ENCODE results near the gene GGN. TPM values are rescaled to one million over a fixed set of nuclear protein-coding genes. Genes with fewer than 3 reads are reported as not detected.
A peak's percentile ranks its signal among the peaks of the same experiment; 100 is the strongest.

The GGN gene
- total RNA-seq, 2 experiments from 2014 or later = 0.41 to 1.2 TPM

DNA sequence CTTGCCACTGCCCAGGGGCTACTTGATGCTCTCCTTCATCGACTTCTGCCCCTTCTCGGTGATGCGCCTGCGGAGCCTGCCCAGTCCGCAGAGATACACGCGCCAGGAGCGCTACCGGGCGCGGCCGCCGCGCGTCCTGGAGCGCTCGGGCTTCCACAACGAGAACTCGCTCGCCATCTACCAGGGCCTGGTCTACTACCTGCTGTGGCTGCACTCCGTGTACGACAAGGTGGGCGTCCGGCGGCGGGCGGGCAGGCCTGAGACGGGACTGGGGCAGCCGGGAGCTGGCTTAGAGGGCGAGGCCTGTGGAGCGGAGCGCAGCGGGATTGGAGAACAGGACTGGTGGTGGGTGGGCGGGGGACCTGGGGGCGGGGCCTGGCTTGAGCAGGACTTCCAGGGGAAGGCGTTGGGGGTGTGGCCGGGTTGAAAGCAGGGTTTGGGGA is 26.2 kb downstream of the GGN start:
- no peaks in the 10 kb centered on the region for H3K9me3 Mint-ChIP-seq
- DNase-seq = peak; percentile 85
- H3K4me3 Mint-ChIP-seq = peak overlapping the region; percentile 82
- POLR2A ChIA-PET = interaction anchor here (0.9 to 2.1 kb wide), 4 partner anchors 13 to 126 kb away, joined by 3 to 8 read pairs (median 4); partner anchors contain the start of genes GGN and PSMD8
- no peaks in the 10 kb centered on the region for H3K36me3 Mint-ChIP-seq
- CTCF ChIA-PET = interaction anchor here (1.2 to 1.9 kb wide), 3 partner anchors 13 to 118 kb away, joined by 4 to 8 read pairs (median 5); partner anchors contain the start of genes CATSPERG and PSMD8
- peaks cover 8% of the 10 kb centered on the region for H3K4me1 Mint-ChIP-seq (ENCODE audit: low read depth)
- peaks cover 12% of the 10 kb centered on the region for H3K27me3 Mint-ChIP-seq
- no peak overlapping the region for H3K27ac Mint-ChIP-seq
- intact Hi-C loops (cut with micrococcal nuclease) = loop anchor here (1.0 kb wide), 1 partner anchor 25 kb away; no protein-coding TSS in a partner anchor

- H3K27me3 Mint-ChIP-seq = peaks cover 12% of the 10 kb centered on the region
These were observed 26.8 kb downstream of the GGN start for GRCh38 chr19:38360839-38361631.

DNA sequence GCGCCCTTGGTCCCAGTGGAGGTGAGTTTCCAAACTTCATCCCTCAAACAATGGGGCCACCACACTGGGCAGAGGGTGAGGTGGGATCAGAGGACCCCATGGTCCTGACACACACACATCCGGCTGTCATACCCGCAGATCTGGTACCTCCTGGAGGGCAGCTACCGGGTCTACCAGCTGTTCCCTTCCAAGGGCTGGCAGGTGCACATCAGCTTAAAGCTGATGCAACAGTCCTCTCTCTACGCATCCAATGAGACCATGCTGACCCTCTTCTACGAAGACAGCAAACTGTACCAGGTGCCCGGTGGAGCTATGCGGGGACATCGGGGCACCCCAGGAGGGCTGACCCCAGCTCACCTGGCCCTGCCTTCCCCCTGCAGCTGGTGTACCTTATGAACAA is 27.5 kb downstream of the GGN start:
- CTCF ChIA-PET = interaction anchor here (0.9 to 1.3 kb wide), 2 partner anchors 14 to 24 kb away, joined by 3 read pairs; partner anchors contain the start of genes CATSPERG and PSMD8
- POLR2A ChIA-PET = interaction anchor here (2.1 to 2.3 kb wide), 2 partner anchors 14 to 27 kb away, joined by 8 read pairs; partner anchors contain the start of genes GGN and PSMD8
- intact Hi-C loops (cut with micrococcal nuclease) = no loop called here
- H3K36me3 Mint-ChIP-seq = no peaks in the 10 kb centered on the region
- peaks cover 8% of the 10 kb centered on the region for H3K4me1 Mint-ChIP-seq (ENCODE audit: low read depth)
- no peak overlapping the region for H3K4me3 Mint-ChIP-seq
- H3K27me3 Mint-ChIP-seq = peaks cover 12% of the 10 kb centered on the region
- no peaks in the 10 kb centered on the region for H3K9me3 Mint-ChIP-seq
- no peak overlapping the region for H3K27ac Mint-ChIP-seq
- DNase-seq = no peak

More at GRCh38 chr19:38360839-38361631, 26.8 kb downstream of the GGN start:
- Mint-ChIP-seq H3K4me3 (peak overlapping the region; percentile 82), H3K4me1 (ENCODE audit: low read depth) (peaks cover 8% of the 10 kb centered on the region), H3K9me3 (no peaks in the 10 kb centered on the region), H3K36me3 (no peaks in the 10 kb centered on the region), H3K27ac (no peak overlapping the region)
- POLR2A ChIA-PET = interaction anchor here (0.9 to 2.3 kb wide), 3 partner anchors 13 to 126 kb away, joined by 3 to 8 read pairs (median 8); partner anchors contain the start of genes GGN and PSMD8
- intact Hi-C loops (cut with micrococcal nuclease) = no loop called here
- DNase-seq = no peak
- CTCF ChIA-PET = interaction anchor here (0.9 to 1.9 kb wide), 4 partner anchors 13 to 118 kb away, joined by 3 to 5 read pairs (median 4); partner anchors contain the start of genes CATSPERG and PSMD8

DNA sequence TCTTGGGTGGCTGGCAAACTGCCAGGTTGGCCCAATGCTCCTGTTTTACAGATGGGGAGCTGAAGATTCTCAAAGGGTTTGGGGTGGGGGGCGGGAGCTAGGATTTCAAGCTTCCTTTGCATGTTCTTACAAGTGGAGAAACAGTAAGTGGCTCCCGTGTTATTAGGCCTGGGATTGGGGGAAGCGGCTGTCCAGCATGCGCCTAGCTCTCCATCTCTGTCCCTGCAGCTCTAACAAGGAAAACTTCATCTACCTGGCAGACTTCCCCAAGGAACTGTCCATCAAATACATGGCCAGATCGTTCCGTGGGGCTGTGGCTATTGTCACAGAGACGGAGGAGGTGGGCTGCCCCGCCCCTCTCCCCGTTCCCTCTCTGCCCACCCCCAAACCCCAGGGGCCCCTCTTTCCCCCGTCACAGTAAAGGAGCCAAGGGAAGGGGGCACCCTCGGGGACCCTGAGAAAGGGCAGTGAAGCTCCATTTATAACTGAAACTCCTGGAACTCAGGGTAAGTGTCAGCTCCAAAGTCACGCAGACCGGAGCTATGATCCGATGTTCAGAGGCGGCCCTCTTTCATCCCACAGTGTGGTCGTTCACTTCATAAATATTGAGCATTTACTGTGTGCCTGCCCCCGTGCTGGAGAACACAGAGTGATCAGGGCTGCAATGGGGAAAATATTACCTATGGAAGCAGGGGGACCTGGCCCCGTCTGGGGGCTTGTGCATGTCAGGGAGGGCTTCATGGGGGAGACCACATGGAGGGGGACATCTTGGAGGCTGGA is 28.4 kb downstream of the GGN start:
- no peak overlapping the region for H3K4me3 Mint-ChIP-seq
- intact Hi-C loops (cut with micrococcal nuclease) = no loop called here
- CTCF ChIA-PET = interaction anchor here (0.7 to 0.8 kb wide), 2 partner anchors 15 to 217 kb away, joined by 3 to 4 read pairs; partner anchors contain the start of gene PSMD8

DNA sequence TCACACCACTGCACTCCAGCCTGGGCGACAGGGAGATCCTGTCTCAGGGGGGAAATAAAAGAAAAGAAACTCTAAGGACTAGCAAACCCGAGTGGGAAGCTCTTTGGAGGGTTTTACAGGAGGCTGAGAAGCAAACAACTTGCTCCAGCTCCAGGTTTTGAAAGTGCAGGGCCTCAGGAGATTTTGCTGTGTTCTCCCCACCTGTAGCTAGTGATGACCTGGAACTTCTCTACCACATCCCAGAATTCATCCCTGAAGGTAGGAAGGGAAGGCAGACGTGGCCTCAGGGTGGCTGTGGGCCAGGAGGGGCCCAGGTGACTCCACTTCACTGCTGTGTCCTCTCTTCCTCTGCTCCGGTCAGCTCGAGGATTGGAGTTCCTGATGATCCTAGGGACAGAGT is 29.8 kb downstream of the GGN start:
- Mint-ChIP-seq H3K4me1 (ENCODE audit: low read depth) (peaks cover 7% of the 10 kb centered on the region), H3K4me3 (no peak overlapping the region), H3K27ac (no peak overlapping the region), H3K27me3 (peaks cover 12% of the 10 kb centered on the region), H3K36me3 (no peaks in the 10 kb centered on the region), H3K9me3 (no peaks in the 10 kb centered on the region)
- DNase-seq = no peak
- intact Hi-C loops (cut with micrococcal nuclease) = no loop called here
- POLR2A ChIA-PET = interaction anchor here (1.1 kb wide), 1 partner anchor 95 kb away, joined by 3 read pairs; no protein-coding TSS in a partner anchor
- CTCF ChIA-PET = interaction anchor here (0.6 kb wide), 1 partner anchor 248 kb away, joined by 6 read pairs; no protein-coding TSS in a partner anchor

More for the DNA sequence above, 28.4 kb downstream of the GGN start:
- DNase-seq = no peak
- POLR2A ChIA-PET = interaction anchor here (2.3 kb wide), 1 partner anchor 15 kb away, joined by 8 read pairs; the partner anchor contains the start of gene PSMD8
- no peak overlapping the region for H3K27ac Mint-ChIP-seq
- H3K27me3 Mint-ChIP-seq = peaks cover 12% of the 10 kb centered on the region
- H3K4me1 Mint-ChIP-seq (ENCODE audit: low read depth) = peaks cover 8% of the 10 kb centered on the region
- H3K9me3 Mint-ChIP-seq = no peaks in the 10 kb centered on the region
- no peaks in the 10 kb centered on the region for H3K36me3 Mint-ChIP-seq

GRCh38 chr19:38355728-38356725 is 31.8 kb downstream of the GGN start:
- Mint-ChIP-seq H3K36me3 (no peaks in the 10 kb centered on the region), H3K27me3 (peaks cover 7% of the 10 kb centered on the region), H3K4me3 (no peak overlapping the region), H3K9me3 (no peaks in the 10 kb centered on the region), H3K4me1 (ENCODE audit: low read depth) (peaks cover 4% of the 10 kb centered on the region), H3K27ac (no peak overlapping the region)
- no peak for DNase-seq
- ChIA-PET POLR2A (interaction anchor here (1.1 kb wide), 1 partner anchor 10 kb away, joined by 3 read pairs; no protein-coding TSS in a partner anchor), CTCF (interaction anchor here (0.6 kb wide), 1 partner anchor 296 kb away, joined by 4 read pairs; no protein-coding TSS in a partner anchor)
- intact Hi-C loops (cut with micrococcal nuclease) = no loop called here

- Mint-ChIP-seq H3K4me3 (no peak overlapping the region), H3K27me3 (no peaks in the 10 kb centered on the region), H3K9me3 (no peaks in the 10 kb centered on the region), H3K27ac (no peak overlapping the region), H3K4me1 (ENCODE audit: low read depth) (no peaks in the 10 kb centered on the region), H3K36me3 (no peaks in the 10 kb centered on the region)
- intact Hi-C loops (cut with micrococcal nuclease) = no loop called here
- ChIA-PET CTCF (no interaction called here), POLR2A (no interaction called here)
- no peak for DNase-seq
These were observed 35.2 kb downstream of the GGN start for GRCh38 chr19:38352611-38353010.

- H3K4me1 Mint-ChIP-seq (ENCODE audit: low read depth) = no peaks in the 10 kb centered on the region
- no peak for DNase-seq
- no peak overlapping the region for H3K4me3 Mint-ChIP-seq
- H3K27me3 Mint-ChIP-seq = no peaks in the 10 kb centered on the region
- ChIA-PET POLR2A (no interaction called here), CTCF (no interaction called here)
- no peak overlapping the region for H3K27ac Mint-ChIP-seq
- intact Hi-C loops (cut with micrococcal nuclease) = no loop called here
- no peaks in the 10 kb centered on the region for H3K9me3 Mint-ChIP-seq
- no peaks in the 10 kb centered on the region for H3K36me3 Mint-ChIP-seq
These were observed 35.9 kb downstream of the GGN start for GRCh38 chr19:38351865-38352395.

- ChIA-PET CTCF (no interaction called here), POLR2A (interaction anchor here (1.2 kb wide), 1 partner anchor 16 kb away, joined by 3 read pairs; no protein-coding TSS in a partner anchor)
- H3K9me3 Mint-ChIP-seq = no peaks in the 10 kb centered on the region
- no peak overlapping the region for H3K4me3 Mint-ChIP-seq
- H3K27me3 Mint-ChIP-seq = no peaks in the 10 kb centered on the region
- DNase-seq = no peak
- intact Hi-C loops (cut with micrococcal nuclease) = no loop called here
- no peaks in the 10 kb centered on the region for H3K4me1 Mint-ChIP-seq (ENCODE audit: low read depth)
- H3K36me3 Mint-ChIP-seq = no peaks in the 10 kb centered on the region
- no peak overlapping the region for H3K27ac Mint-ChIP-seq
These were observed 37.0 kb downstream of the GGN start for GRCh38 chr19:38350883-38351282.

DNA sequence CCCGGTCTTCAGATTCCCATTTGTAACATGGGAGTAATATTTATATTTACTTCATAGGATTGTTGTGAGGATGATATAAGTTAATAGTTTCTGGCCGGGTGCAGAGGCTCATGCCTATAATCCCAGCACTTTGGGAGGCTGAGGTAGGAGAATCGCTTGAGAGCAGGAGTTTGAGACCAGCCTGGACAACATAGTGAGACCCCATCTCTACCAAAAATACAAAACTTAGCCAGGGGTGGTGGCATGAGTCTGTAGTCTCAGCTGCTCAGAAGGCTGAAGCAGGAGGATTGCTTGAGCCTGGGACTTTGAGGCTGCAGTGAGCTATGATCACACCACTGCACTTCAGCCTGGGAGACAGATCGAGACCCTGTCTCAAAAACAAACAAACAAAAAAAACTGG is 41.0 kb downstream of the GGN start:
- H3K36me3 Mint-ChIP-seq = no peaks in the 10 kb centered on the region
- ChIA-PET POLR2A (interaction anchor here (1.2 kb wide), 1 partner anchor 9 kb away, joined by 3 read pairs; no protein-coding TSS in a partner anchor), CTCF (interaction anchor here (0.7 to 1.0 kb wide), 2 partner anchors 24 to 120 kb away, joined by 3 read pairs; no protein-coding TSS in a partner anchor)
- H3K27ac Mint-ChIP-seq = no peak overlapping the region
- H3K4me1 Mint-ChIP-seq (ENCODE audit: low read depth) = no peaks in the 10 kb centered on the region
- H3K4me3 Mint-ChIP-seq = no peak overlapping the region
- H3K27me3 Mint-ChIP-seq = no peaks in the 10 kb centered on the region
- DNase-seq = no peak
- H3K9me3 Mint-ChIP-seq = no peaks in the 10 kb centered on the region
- intact Hi-C loops (cut with micrococcal nuclease) = no loop called here

All from activated CD4-positive, alpha-beta memory T cell treated with anti-CD3 and anti-CD28 coated beads for 36 hours (primary cell).